H1 (cell line): ENCODE measurements around the gene COX5A. TPM values are rescaled to one million over a fixed set of nuclear protein-coding genes. Genes with fewer than 3 reads are reported as not detected.
"Not testable (repeated sequence)": the region's sequence is repeated elsewhere in the genome, so short reads cannot be mapped to it uniquely, and the experiment has no call there.

Experiments
- CTCF ChIA-PET: fragments of 300-600 bp; sonication (Branson Sonifier 250); formaldehyde crosslinking; loops from one replicate; lab custom pipeline; 2021; ENCODE audit not compliant: partially characterized antibody; lab: Charles Lee
- POLR2A ChIA-PET: fragments of 300-600 bp; sonication (Branson Sonifier 250); formaldehyde crosslinking; loops from one replicate; lab custom pipeline; 2021; ENCODE audit warnings: inconsistent platforms; ENCODE audit not compliant: partially characterized antibody; lab: Charles Lee
- DNase-seq, 2 experiments: peaks; one replicate each; pipeline versions ENCODE4 v3.0.0 to v3.0.0-alpha.2; 2010 to 2022; ENCODE audit warnings: low spot score in 2 of 2, low read depth in 1 of 2, mixed read lengths in 1 of 2
- FAIRE-seq: peaks from 2 replicates; lab custom pipeline; 2011; peaks lifted over from hg19 to GRCh38; lab: Jason Lieb, UNC
- H2AFZ ChIP-seq: 2 replicates; pipeline ENCODE4 v1.8.1; 2012; ENCODE audit warnings: low read length, inconsistent platforms
- H2AK5ac ChIP-seq: 2 replicates; pipeline ENCODE4 v1.6.1; 2013; ENCODE audit warnings: low read depth, low read length
- H2BK120ac ChIP-seq: replicated peaks from 2 replicates; pipeline ENCODE3; 2013; ENCODE audit warnings: low read depth, low read length, inconsistent platforms
- H2BK12ac ChIP-seq: 2 replicates; pipeline ENCODE4 v1.6.1; 2013; ENCODE audit warnings: low read depth, low read length
- H2BK15ac ChIP-seq: 2 replicates; pipeline ENCODE4 v1.6.1; 2013; ENCODE audit warnings: low read length
- H2BK20ac ChIP-seq: 2 replicates; pipeline ENCODE4 v1.6.1; 2013; ENCODE audit warnings: low read length
- H2BK5ac ChIP-seq: 2 replicates; pipeline ENCODE4 v1.6.1; 2013; ENCODE audit warnings: low read depth, low read length
- H3K14ac ChIP-seq: 2 replicates; pipeline ENCODE4 v1.6.1; 2013; ENCODE audit warnings: inconsistent platforms; ENCODE audit not compliant: insufficient read length
- H3K18ac ChIP-seq: 2 replicates; pipeline ENCODE4 v1.6.1; 2013; ENCODE audit warnings: low read length; ENCODE audit errors: extremely low read depth
- H3K23ac ChIP-seq: 2 replicates; pipeline ENCODE4 v1.6.1; 2013; ENCODE audit warnings: inconsistent platforms; ENCODE audit not compliant: insufficient read length
- H3K23me2 ChIP-seq: 2 replicates; pipeline ENCODE4 v1.6.1; 2013; ENCODE audit warnings: low read depth, low read length
- H3K27ac ChIP-seq: 2 replicates; pipeline ENCODE4 v1.6.1; 2011; ENCODE audit warnings: low read depth, low read length, inconsistent platforms
- H3K27me3 ChIP-seq, 4 experiments: replicated peaks in 1 of 4; 1 replicate in 1 of 4; 2 replicates in 3 of 4; pipeline versions ENCODE4 v1.6.1 to v1.8.1; 2011 to 2013; ENCODE audit warnings: low read length in 3 of 4, mild to moderate bottlenecking in 3 of 4, inconsistent platforms in 2 of 4, mixed read lengths in 2 of 4, moderate library complexity in 1 of 4; ENCODE audit not compliant: control insufficient read depth in 3 of 4, insufficient read depth in 3 of 4; ENCODE audit errors: extremely low read depth in 1 of 4
- H3K36me3 ChIP-seq, 4 experiments: 2 replicates each; pipeline versions ENCODE4 v1.6.1 to v1.8.1; 2011 to 2013; ENCODE audit warnings: mild to moderate bottlenecking in 4 of 4, low read length in 3 of 4, moderate library complexity in 2 of 4, control low read depth in 1 of 4, inconsistent platforms in 1 of 4; ENCODE audit not compliant: insufficient read depth in 4 of 4, control insufficient read depth in 2 of 4
- H3K4ac ChIP-seq: replicated peaks from 2 replicates; pipeline ENCODE3; 2013; ENCODE audit warnings: low read length, low read depth, mixed read lengths, inconsistent platforms; ENCODE audit not compliant: insufficient read length
- H3K4me1 ChIP-seq, 4 experiments: replicated peaks in 1 of 4; 1 replicate in 1 of 4; 2 replicates in 3 of 4; pipeline versions ENCODE4 v1.6.1 to v1.8.1; 2011 to 2013; ENCODE audit warnings: low read length in 3 of 4, inconsistent platforms in 2 of 4, mixed read lengths in 1 of 4; ENCODE audit not compliant: insufficient read depth in 4 of 4, control insufficient read depth in 3 of 4
- H3K4me2 ChIP-seq, 2 experiments: 2 replicates each; pipeline versions ENCODE4 v1.6.1 to v1.8.1; 2011 to 2013; ENCODE audit warnings: low read depth in 2 of 2, low read length in 2 of 2, control low read depth in 1 of 2, inconsistent platforms in 1 of 2, mild to moderate bottlenecking in 1 of 2; ENCODE audit not compliant: insufficient read depth in 1 of 2
- H3K4me3 ChIP-seq, 4 experiments: fragments of 200-600, 300-600 bp in 1 of 4; sonication (generic), shearing (Covaris generic), sonication (Bioruptor Twin) in 1 of 4; 2 replicates each; pipeline versions ENCODE4 v1.5.1 to v1.8.1; 2011 to 2016; ENCODE audit warnings: low read length in 4 of 4, low read depth in 3 of 4, control low read depth in 2 of 4, inconsistent platforms in 2 of 4, mild to moderate bottlenecking in 2 of 4, mixed read lengths in 1 of 4, moderate library complexity in 1 of 4; ENCODE audit not compliant: insufficient read depth in 2 of 4; ENCODE audit errors: extremely low read depth in 1 of 4
- H3K56ac ChIP-seq: replicated peaks from 2 replicates; pipeline ENCODE3; 2013; ENCODE audit warnings: low read depth, mild to moderate bottlenecking, mixed read lengths, low read length, inconsistent platforms; ENCODE audit not compliant: insufficient read length
- H3K79me1 ChIP-seq: 2 replicates; pipeline ENCODE4 v1.6.1; 2013; ENCODE audit warnings: low read depth, low read length, control low read depth
- H3K79me2 ChIP-seq, 2 experiments: 2 replicates each; pipeline versions ENCODE4 v1.6.1 to v1.8.1; 2012 to 2013; ENCODE audit warnings: low read length in 2 of 2, mild to moderate bottlenecking in 2 of 2, inconsistent platforms in 1 of 2; ENCODE audit not compliant: insufficient read depth in 2 of 2, control insufficient read depth in 1 of 2
- H3K9ac ChIP-seq, 4 experiments: replicated peaks in 1 of 4; 1 replicate in 1 of 4; 2 replicates in 3 of 4; pipeline versions ENCODE4 v1.6.1 to v1.8.1; 2011 to 2013; ENCODE audit warnings: low read depth in 3 of 4, low read length in 3 of 4, control low read depth in 2 of 4, mild to moderate bottlenecking in 2 of 4, moderate library complexity in 2 of 4, inconsistent platforms in 1 of 4; ENCODE audit errors: extremely low read depth in 1 of 4
- H3K9me3 ChIP-seq, 2 experiments: 2 replicates each; pipeline versions ENCODE4 v1.6.1 to v1.8.1; 2012 to 2013; ENCODE audit warnings: mild to moderate bottlenecking in 2 of 2, moderate library complexity in 2 of 2, control low read depth in 1 of 2, inconsistent platforms in 1 of 2, low read depth in 1 of 2, low read length in 1 of 2, mixed read lengths in 1 of 2; ENCODE audit not compliant: insufficient read depth in 2 of 2
- H4K20me1 ChIP-seq, 2 experiments: replicated peaks in 1 of 2; 2 replicates each; pipeline versions ENCODE3 to v1.8.1; 2011 to 2013; ENCODE audit warnings: inconsistent platforms in 2 of 2, low read length in 2 of 2, mild to moderate bottlenecking in 1 of 2; ENCODE audit not compliant: insufficient read depth in 2 of 2, control insufficient read depth in 1 of 2
- H4K5ac ChIP-seq: 2 replicates; pipeline ENCODE4 v1.6.1; 2013; ENCODE audit warnings: low read length, low read depth, mixed read lengths, inconsistent platforms; ENCODE audit not compliant: insufficient read length
- H4K8ac ChIP-seq: 2 replicates; pipeline ENCODE4 v1.8.0; 2013; ENCODE audit warnings: mild to moderate bottlenecking, moderate library complexity, low read length, inconsistent platforms; ENCODE audit not compliant: insufficient read depth; ENCODE audit errors: extremely low read depth
- H4K91ac ChIP-seq: replicated peaks from 2 replicates; pipeline ENCODE3; 2013; ENCODE audit warnings: low read length, mixed read lengths, inconsistent platforms; ENCODE audit not compliant: insufficient read length
- WGBS, 2 experiments: shearing (Covaris generic) in 1 of 2; methylation state at CpG; one replicate each; pipeline versions ENCODE4 v1.1.6 to v1.1.7; 2013 to 2015; ENCODE audit warnings: low lambda C conversion rate in 2 of 2, mixed read lengths in 2 of 2, inconsistent platforms in 1 of 2, low coverage in 1 of 2, missing lambda C conversion rate in 1 of 2; ENCODE audit not compliant: insufficient replicate concordance in 2 of 2, insufficient coverage in 1 of 2, insufficient read length in 1 of 2; ENCODE audit errors: extremely low coverage in 1 of 2, missing lambda C conversion rate in 1 of 2; 5-methylcytosine and 5-hydroxymethylcytosine counted together
- polyA plus RNA-seq, 7 experiments: library from polyadenylated mRNA; depleted of rRNA in 3 of 7; stranded (reverse) in 5 of 7; unstranded in 2 of 7; fragments of >200 nt in 5 of 7; fragments of 200-250 nt in 2 of 7; gene quantifications; 1 replicate in 5 of 7; 2 replicates in 1 of 7; 4 replicates in 1 of 7; pipeline versions ENCODE4 v1.2.1 to v1.2.3, GENCODE V29; 2011 to 2013; ENCODE audit warnings: missing spikeins in 2 of 7, mixed read lengths in 2 of 7
- total RNA-seq: library from RNA; stranded (reverse); fragmentation: NEBNext Ultra II Directional; extraction: Animal tissue kit (Norgen Biotek cat#: 25700); gene quantifications from 2 replicates; pipeline ENCODE4 v1.2.1, GENCODE V29; 2021

COX5A gene
- total and polyA plus RNA-seq, 2 of the 8 experiments (the other 6 are each of a cell fraction or from before 2014, with no cell fraction given): 270 to 367 TPM

- not testable (repeated sequence) for H2AK5ac ChIP-seq, H2BK5ac ChIP-seq, H3K27ac ChIP-seq, H3K9ac ChIP-seq, H4K91ac ChIP-seq, H3K4me3 ChIP-seq, H2AFZ ChIP-seq, DNase-seq, H4K8ac ChIP-seq, H2BK12ac ChIP-seq, H3K4me1 ChIP-seq, H2BK120ac ChIP-seq, H2BK15ac ChIP-seq, H3K27me3 ChIP-seq, H3K14ac ChIP-seq, H4K20me1 ChIP-seq, H3K79me1 ChIP-seq, H3K9me3 ChIP-seq, H2BK20ac ChIP-seq, H3K23me2 ChIP-seq, H3K18ac ChIP-seq, FAIRE-seq, H3K23ac ChIP-seq, H4K5ac ChIP-seq, H3K4me2 ChIP-seq, H3K4ac ChIP-seq, H3K79me2 ChIP-seq, H3K56ac ChIP-seq
- POLR2A ChIA-PET: interaction anchor here (0.6 to 7.0 kb wide), 12 partner anchors 8 to 426 kb away, joined by 3 to 116 read pairs (median 4); partner anchors contain the start of gene FAM219B
- peaks cover 9 to 33% (median 24%) of the 10 kb centered on the region in 4 experiments for H3K36me3 ChIP-seq
- CTCF ChIA-PET: interaction anchor here (0.6 to 2.5 kb wide), 4 partner anchors 10 to 858 kb away, joined by 3 to 10 read pairs (median 6); no protein-coding TSS in a partner anchor
- WGBS, 2 experiments: 96% methylated on average over 5 of the region's 7 CpGs; no CpG with 5 or more reads in 1 of the 2 experiments
These were observed 43.5 kb downstream of the COX5A start for GRCh38 chr15:74894383-74894782.
